Tibial nerve (tissue), 3 donors: Measurements from ENCODE around the gene ATOH7.

Experiments
- CTCF ChIP-seq, 5 experiments: fragments of 200-600 bp in 3 of 5; fragments of 450-650 bp in 2 of 5; sonication (generic) in 3 of 5; IDR thresholded peaks; one replicate each; pipeline ENCODE4 v1.5.1; 2016 to 2019; ENCODE audit warnings: antibody characterized with exemption in 5 of 5, mild to moderate bottlenecking in 3 of 5, moderate library complexity in 2 of 5
- POLR2A ChIP-seq, 2 donors: fragments of 450-650 bp; IDR thresholded peaks; one replicate each; pipeline ENCODE4 v1.6.1; 2017; ENCODE audit warnings: antibody characterized with exemption in 2 of 2, mild to moderate bottlenecking in 2 of 2, moderate library complexity in 2 of 2

- no peak for TF ChIP-seq CTCF (IDR thresholded peaks at IDR 0.05)
- no peak for TF ChIP-seq POLR2A (IDR thresholded peaks at IDR 0.05)
These were observed 3.7 kb upstream of the ATOH7 start for GRCh38 chr10:68235581-68235980.
